ENCODE results near the gene DUSP19.

DNA sequence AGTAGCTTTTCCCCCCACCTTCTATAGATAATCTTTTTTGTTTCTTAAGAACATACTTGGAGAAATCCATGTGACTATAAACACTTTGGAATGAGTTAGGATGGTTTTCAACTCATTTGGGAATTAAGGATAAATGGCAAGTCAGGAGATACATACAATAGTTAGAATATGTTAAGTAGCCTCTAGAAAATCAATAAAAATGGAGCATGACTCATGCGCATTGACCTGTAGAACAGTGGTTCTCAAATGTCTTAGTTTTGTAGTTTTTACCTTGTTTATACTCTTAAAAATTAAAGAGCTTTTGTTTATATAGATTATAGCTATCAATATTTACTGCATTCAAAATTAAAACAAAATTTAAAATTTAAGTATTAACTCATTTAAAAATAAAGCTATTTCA lies 70.4 kb downstream of the DUSP19 start:
- no peak for TF ChIP-seq MAFK (IDR thresholded peaks at IDR 0.05; ENCODE audit: low read depth, low read length)
- no peak for TF ChIP-seq CTCF (conservative IDR thresholded peaks at IDR 0.05; ENCODE audit: low read depth, low read length)
- no peak for TF ChIP-seq POLR2A (IDR thresholded peaks at IDR 0.05; ENCODE audit: low read depth, low read length)
- TF ChIP-seq, protein P1, sequence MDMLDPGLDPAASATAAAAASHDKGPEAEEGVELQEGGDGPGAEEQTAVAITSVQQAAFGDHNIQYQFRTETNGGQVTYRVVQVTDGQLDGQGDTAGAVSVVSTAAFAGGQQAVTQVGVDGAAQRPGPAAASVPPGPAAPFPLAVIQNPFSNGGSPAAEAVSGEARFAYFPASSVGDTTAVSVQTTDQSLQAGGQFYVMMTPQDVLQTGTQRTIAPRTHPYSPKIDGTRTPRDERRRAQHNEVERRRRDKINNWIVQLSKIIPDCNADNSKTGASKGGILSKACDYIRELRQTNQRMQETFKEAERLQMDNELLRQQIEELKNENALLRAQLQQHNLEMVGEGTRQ (IDR thresholded peaks at IDR 0.05; ENCODE audit: low read depth, low read length), result no peak
- TF ChIP-seq RAD21 (IDR thresholded peaks at IDR 0.05; ENCODE audit: low read length), result no peak
- no peak for TF ChIP-seq MXI1 (IDR thresholded peaks at IDR 0.05; ENCODE audit: borderline replicate concordance, low read depth, low read length)
- no peak for TF ChIP-seq SMC3 (IDR thresholded peaks at IDR 0.05; ENCODE audit: low read depth, low read length)
- no peak for TF ChIP-seq MAZ (IDR thresholded peaks at IDR 0.05; ENCODE audit: borderline replicate concordance, low read depth, low read length)
- no peak for TF ChIP-seq ELK1 (IDR thresholded peaks at IDR 0.05; ENCODE audit: borderline replicate concordance, low read depth, low read length)
- no peak for TF ChIP-seq FOS (IDR thresholded peaks at IDR 0.05; ENCODE audit: low read depth, low read length)
